ENCODE results near the gene PRKD3. TPM values are rescaled to one million over a fixed set of nuclear protein-coding genes. Genes with fewer than 3 reads are reported as not detected.

Gene PRKD3
- total and polyA plus RNA-seq, 2 donors (not counting 3 experiments of a cell fraction or from before 2014, with no cell fraction given) = 14.9 to 47.3 TPM

GRCh38 chr2:37283207-37283606, 41.4 kb downstream of the PRKD3 start:
- FAIRE-seq (peak; percentile 72), DNase-seq (ENCODE audit: low read depth, low spot score) (peak; percentile 80)
- POLR2A ChIA-PET = interaction anchor here (0.5 to 1.0 kb wide), 2 partner anchors 42 to 286 kb away, joined by 3 to 8 read pairs; partner anchors contain the start of gene PRKD3
- Histone ChIP-seq H3K9me3 (replicated peaks; ENCODE audit: control insufficient read depth, insufficient read depth, low read length) (no peaks in the 10 kb centered on the region), H3K27me3 (ENCODE audit: control insufficient read depth in 2 of 2, insufficient read depth in 2 of 2, low read length in 2 of 2) (no peaks in the 10 kb centered on the region), H3K4me2 (ENCODE audit: insufficient read depth, low read length) (peak overlapping the region; percentile 2), H3K27ac (ENCODE audit: insufficient read depth, low read depth, low read length) (peak overlapping the region; percentile 56), H3K9ac (replicated peaks; ENCODE audit: extremely low read depth, insufficient read depth, low read length) (no peak overlapping the region), H3K79me2 (ENCODE audit: control insufficient read depth, insufficient read depth, low read length) (peaks cover 5% of the 10 kb centered on the region), H4K20me1 (replicated peaks; ENCODE audit: control insufficient read depth, extremely low read depth, insufficient read depth, low read length) (no peaks in the 10 kb centered on the region), H3K4me1 (ENCODE audit: control insufficient read depth, extremely low read depth, insufficient read depth, low read length) (peaks cover 17% of the 10 kb centered on the region), H3K4me3 (replicated peaks in 1 of 3; ENCODE audit: insufficient read depth in 1 of 3, low read depth in 1 of 3, low read length in 3 of 3) (no peak overlapping the region), H2AFZ (ENCODE audit: low read depth, low read length) (no peak overlapping the region), H3K36me3 (ENCODE audit: control insufficient read depth in 2 of 2, extremely low read depth in 1 of 2, insufficient read depth in 2 of 2, low read length in 2 of 2) (peaks cover 0 to 18% of the 10 kb centered on the region in 2 experiments), H3K9me1 (replicated peaks; ENCODE audit: control insufficient read depth, extremely low read depth, insufficient read depth, low read length) (no peaks in the 10 kb centered on the region)
- intact Hi-C loops (cut with micrococcal nuclease) = loop anchor here (5.0 kb wide), 1 partner anchor 594 kb away; no protein-coding TSS in a partner anchor
- dilution Hi-C loops (cut with MboI; ENCODE audit: extremely low pct_ligation_motif_present, low sequenced_read_pairs) = no loop called here
- no peak for TF ChIP-seq POLR2AphosphoS5 (IDR thresholded peaks at IDR 0.05; ENCODE audit: insufficient read depth, low read depth, low read length)
- TF ChIP-seq CTCF (IDR thresholded peaks at IDR 0.05; ENCODE audit: extremely low read depth in 1 of 2, insufficient read depth in 1 of 2, low read depth in 1 of 2, low read length in 2 of 2) = no peak
- TF ChIP-seq, protein P1, sequence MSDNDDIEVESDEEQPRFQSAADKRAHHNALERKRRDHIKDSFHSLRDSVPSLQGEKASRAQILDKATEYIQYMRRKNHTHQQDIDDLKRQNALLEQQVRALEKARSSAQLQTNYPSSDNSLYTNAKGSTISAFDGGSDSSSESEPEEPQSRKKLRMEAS (IDR thresholded peaks at IDR 0.05; ENCODE audit: insufficient read depth, insufficient read length) = no peak
- no peak for TF ChIP-seq POLR2A (IDR thresholded peaks at IDR 0.05; ENCODE audit: low read depth, low read length)
- TF ChIP-seq EZH2 (IDR thresholded peaks at IDR 0.05; ENCODE audit: borderline replicate concordance, low read depth, low read length, severe bottlenecking) = no peak
- TF ChIP-seq GATA2 (IDR thresholded peaks at IDR 0.05; ENCODE audit: insufficient read depth, insufficient read length, low read depth, low read length) = no peak
- TF ChIP-seq JUN (IDR thresholded peaks at IDR 0.05; ENCODE audit: borderline replicate concordance, insufficient read depth, insufficient read length, low read depth) = peak; percentile 45
- no peak for TF ChIP-seq MYC (IDR thresholded peaks at IDR 0.05; ENCODE audit: low read depth, low read length)
- TF ChIP-seq FOS (IDR thresholded peaks at IDR 0.05; ENCODE audit: borderline replicate concordance, insufficient read depth, low read length) = peak; percentile 54
- CTCF ChIA-PET = interaction anchor here (2.0 to 2.3 kb wide), 2 partner anchors 39 to 594 kb away, joined by 6 to 8 read pairs; no protein-coding TSS in a partner anchor
- BruUV-seq (replicated peaks) = no TSS peak
